DMS114 treated with DMSO at 0.1 percent for 48 hours (cell line): ENCODE data around the gene RILPL1.
"Not testable (repeated sequence)": the region's sequence is repeated elsewhere in the genome, so short reads cannot be mapped to it uniquely, and the experiment has no call there.

Experiments
- DNase-seq: peaks from one replicate; lab custom pipeline; 2025; ENCODE audit not compliant: unreplicated experiment; lab: John Stamatoyannopoulos, UW

RILPL1 gene

DNA sequence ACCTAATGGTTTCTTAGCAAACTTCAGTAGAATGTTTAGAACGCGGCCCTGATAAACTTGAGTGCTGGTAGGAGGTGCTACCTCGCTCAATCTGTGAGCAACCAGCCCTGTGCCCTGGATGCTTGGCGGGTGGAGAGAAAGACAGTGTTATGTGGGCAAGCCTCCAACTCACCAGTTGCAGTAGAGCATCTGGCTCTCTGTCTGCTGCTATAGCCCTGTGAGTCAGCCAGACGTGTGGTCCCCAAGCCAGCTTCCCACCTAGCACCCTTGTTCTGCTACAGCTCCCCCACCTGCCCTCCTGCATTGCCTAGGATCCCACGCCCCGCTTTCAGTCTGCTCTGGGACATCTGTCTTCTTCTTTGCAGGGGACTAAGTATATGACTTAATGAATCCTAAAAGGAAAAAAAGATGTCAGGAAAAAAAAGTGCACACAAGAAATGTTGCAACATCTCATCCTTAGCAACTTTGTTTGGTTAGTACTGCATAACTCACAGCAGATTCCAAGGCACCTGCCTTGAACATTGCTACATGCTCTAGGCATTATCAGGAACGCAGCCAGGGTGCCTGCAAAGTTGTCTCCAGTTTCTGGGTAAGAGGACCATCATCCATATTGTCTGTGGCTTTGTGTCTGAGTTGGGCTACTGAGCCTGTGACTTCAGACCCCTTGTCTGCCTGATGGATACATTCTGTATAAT, 62.0 kb downstream of the RILPL1 start:
- no peak for DNase-seq

GRCh38 chr12:123469978-123470377, 63.5 kb downstream of the RILPL1 start:
- DNase-seq, result no peak

- no peak for DNase-seq
These were observed 64.7 kb downstream of the RILPL1 start for GRCh38 chr12:123468786-123469185.

- DNase-seq, result no peak
These were observed 68.4 kb downstream of the RILPL1 start for GRCh38 chr12:123465084-123465483.

DNA sequence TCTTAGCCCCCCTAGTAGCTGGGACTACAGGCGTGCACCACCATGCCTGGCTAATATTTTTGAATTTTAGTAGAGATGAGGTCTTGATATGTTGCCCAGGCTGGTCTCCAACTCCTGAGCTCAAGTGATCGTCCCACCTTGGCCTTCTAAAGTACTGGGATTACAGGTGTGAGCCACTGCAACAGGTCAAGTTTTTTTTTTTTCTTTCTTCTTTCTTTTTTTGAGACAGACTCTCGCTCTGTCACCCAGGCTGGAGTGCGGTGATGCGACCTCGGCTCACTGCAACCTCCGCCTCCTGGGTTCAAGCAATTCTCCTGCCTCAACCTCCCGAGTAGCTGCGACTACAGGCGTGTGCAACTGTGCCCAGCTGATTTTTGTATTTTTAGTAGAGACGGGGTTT, 70.3 kb downstream of the RILPL1 start:
- DNase-seq, result not testable (repeated sequence)

GRCh38 chr12:123457980-123458779, 75.3 kb downstream of the RILPL1 start, which contains the start of gene SNRNP35:
Gene SNRNP35, plus strand, starts transcription at chr12:123458139. Its CDS starts 7,402 bp downstream, at chr12:123465541.
- DNase-seq, result peak; percentile 78

DNA sequence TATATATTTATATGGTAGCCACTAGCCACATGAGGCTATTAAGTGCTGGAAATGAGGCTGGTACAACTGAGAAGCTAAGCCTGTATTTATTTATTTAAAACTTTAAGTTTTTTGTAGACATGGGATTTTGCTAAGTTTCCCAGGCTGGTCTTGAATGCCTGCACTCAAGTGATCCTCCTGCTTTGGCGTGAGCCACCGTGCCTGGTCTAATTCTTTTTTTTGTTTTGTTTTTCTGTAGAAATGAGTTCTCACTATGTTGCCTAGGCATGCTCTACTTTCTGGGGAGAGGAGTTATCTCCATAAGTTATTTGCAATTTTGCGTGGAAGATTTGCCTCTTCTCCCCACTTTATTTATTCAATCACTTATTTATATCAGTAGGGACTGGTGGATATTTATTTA, 80.4 kb downstream of the RILPL1 start:
- peak; percentile 27 for DNase-seq

DNA sequence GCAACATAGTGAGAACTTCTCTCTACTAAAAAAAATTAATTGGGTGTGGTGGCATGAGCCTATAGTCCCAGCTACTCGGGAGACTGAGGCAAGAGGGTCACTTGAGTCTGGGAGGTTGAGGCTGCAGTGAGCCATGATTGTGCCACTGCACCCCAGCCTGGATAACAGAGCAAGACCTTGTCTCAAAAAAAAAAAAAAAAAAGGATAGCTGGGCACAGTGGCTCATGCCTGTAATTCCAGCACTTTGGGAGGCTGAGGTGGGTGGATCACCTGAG, 81.3 kb downstream of the RILPL1 start:
- not testable (repeated sequence) for DNase-seq

DNA sequence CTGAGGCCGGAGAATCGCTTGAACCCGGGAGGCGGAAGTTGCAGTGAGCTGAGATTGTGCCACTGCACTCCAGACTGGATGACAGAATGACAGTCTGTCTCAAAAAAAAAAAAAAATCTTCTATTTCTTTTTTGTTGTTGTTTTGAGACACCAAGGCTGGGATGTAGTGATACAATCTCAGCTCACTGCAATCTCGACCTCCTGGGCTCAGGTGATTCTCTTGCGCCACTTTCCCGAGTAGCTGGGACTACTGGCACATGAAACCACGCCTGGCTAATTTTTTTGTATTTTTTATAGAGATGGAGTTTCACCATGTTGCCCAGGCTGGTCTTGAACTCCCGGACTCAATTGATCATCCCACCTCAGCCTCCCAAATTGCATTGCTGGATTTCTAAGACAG, 82.9 kb downstream of the RILPL1 start:
- no peak for DNase-seq

DNA sequence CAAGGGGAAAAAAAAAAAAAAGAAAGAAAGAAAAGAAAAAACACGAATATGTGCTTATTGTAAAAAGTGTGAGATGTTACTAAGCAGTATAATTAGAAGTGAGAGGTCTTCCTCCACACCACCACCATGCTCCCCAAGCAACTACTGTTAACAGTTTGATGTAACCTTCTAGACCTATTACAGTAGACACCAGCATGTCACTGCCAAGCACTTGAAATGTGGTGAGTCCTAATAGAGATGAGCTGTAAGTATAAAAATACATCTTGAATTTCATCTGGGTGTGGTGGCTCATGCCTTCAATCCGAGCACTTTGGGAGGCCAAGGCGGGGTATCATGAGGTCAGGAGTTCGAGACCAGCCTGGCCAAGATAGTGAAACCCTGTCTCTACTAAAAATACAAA, 83.7 kb downstream of the RILPL1 start:
- DNase-seq, result no peak

- DNase-seq, result no peak
These were observed 84.2 kb downstream of the RILPL1 start for GRCh38 chr12:123449249-123449733.

- DNase-seq, result no peak
These were observed 87.2 kb downstream of the RILPL1 start for GRCh38 chr12:123446333-123446713.

GRCh38 chr12:123445388-123446332, 87.9 kb downstream of the RILPL1 start:
- no peak for DNase-seq

GRCh38 chr12:123444092-123445026, 89.2 kb downstream of the RILPL1 start:
- no peak for DNase-seq

DNA sequence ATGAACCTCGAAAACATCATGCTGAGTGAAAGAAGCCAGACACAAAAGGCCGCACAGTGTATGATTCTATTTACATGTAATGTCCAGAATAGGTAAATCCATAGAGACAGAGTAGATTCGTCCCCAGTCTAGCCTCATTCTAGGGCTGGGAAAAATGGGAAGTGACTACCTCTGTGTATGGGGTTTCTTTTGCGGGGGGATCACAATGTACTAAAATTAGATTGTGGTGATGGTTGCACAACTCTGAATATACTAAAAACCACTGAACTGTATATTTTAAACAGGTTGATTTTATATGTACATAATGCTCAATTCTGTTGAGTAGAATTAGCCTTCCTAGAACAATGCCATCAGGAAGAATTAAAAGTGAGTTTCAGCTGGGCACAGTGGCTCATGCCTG, 90.7 kb downstream of the RILPL1 start:
- DNase-seq, result no peak

- DNase-seq, result no peak
These were observed 91.9 kb downstream of the RILPL1 start for GRCh38 chr12:123441523-123442164.

DNA sequence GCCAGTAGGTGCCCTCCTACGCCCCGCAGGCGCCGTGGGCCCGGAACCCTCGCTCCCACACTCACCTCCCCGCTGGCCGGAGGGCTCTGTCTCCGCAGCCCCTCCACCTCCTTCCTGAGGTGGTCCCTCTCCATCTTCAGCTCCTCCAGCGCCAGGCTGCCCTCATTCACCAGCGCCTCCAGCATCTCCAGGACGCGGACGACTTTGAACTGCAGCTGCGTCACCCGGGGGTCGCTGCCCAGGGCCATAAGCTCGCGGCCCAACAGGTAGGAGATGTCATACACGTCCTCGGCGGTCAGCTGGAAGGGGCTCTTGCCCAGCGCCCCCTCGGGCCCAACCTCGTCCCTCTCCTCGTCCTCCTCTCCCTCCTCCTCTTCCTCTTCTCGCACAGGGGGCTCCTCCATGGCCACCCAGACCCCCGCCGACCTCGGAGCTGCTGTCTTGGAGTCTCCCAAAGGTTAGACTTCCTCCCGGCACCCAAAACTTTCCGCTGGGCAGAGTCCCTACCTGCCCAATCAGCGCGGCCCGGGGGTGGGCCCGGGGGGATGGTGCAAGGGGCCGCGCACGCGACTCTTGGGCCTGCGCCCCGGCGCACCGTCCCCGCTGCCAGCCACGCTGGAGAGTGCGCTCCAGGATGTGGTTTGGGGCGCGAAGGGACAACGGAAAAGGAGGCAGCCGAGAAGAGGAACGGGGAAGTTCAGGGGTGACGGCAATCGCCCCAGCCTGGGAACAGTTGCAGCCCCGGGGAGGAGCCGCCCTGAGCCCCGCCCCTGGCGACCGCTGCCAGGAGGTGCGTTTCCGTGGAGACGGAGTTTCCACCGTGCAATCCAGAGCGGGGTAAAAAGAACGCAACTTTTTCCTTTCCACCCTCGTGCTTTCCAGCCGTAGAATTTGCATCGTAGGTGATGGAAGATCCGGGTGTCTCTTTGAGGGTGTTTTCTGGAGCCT, 97.2 kb downstream of the RILPL1 start, which contains the start of gene RILPL2:
TSS of gene RILPL2 (minus strand) at position 668 of the 948 bp plus-strand sequence. CDS start at position 404, 264 bp downstream.
- DNase-seq, result peak; percentile 62

DNA sequence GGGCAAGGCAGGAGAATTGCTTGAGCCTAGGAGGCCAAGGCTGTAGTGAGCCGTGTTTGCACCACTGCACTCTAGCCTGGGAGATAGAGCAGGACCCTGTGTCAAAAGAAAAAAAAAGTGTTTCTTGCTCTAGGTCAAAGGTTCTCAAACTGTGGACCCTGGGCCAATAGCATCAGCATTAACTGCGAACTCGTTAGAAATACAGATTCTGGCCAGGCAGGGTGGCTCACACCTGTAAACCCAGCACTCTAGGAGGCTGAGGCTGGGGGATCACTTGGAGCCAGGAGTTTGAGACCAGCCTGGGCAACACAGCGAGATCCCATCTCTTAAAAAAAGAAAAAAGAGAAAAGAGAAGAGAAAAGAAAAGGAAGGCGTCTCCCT, 97.9 kb downstream of the RILPL1 start:
- DNase-seq, result no peak

GRCh38 chr12:123433615-123434014, 99.9 kb downstream of the RILPL1 start:
- DNase-seq, result no peak
